WTC11 (cell line): ENCODE data around the gene NKG7. TPM values are rescaled to one million over a fixed set of nuclear protein-coding genes. Genes with fewer than 3 reads are reported as not detected.

Source experiments
- ATAC-seq: fragments of 200-7000 bp; cut with Tn5 transposase; 2 replicates; pipeline ENCODE4 v1.10.0; 2021; ENCODE audit warnings: mild to moderate bottlenecking, moderate library complexity
- CTCF ChIA-PET: fragments of 300-600 bp; sonication (Branson Sonifier 250); formaldehyde crosslinking; loops from one replicate; lab custom pipeline; 2021; ENCODE audit warnings: antibody characterized with exemption; lab: Charles Lee
- POLR2A ChIA-PET: fragments of 350-600 bp; sonication (Branson Sonifier 250); formaldehyde crosslinking; loops from one replicate; lab custom pipeline; 2021; ENCODE audit warnings: antibody characterized with exemption; lab: Charles Lee
- DNase-seq: peaks from one replicate; pipeline ENCODE4 v3.0.0; 2021; ENCODE audit warnings: low spot score
- H3K27ac Mint-ChIP-seq: 2 replicates; pipeline ENCODE4 v1.8.0; 2021; ENCODE audit warnings: mixed read lengths
- H3K27me3 Mint-ChIP-seq: 2 replicates; pipeline ENCODE4 v1.8.0; 2021; ENCODE audit warnings: low read depth, mild to moderate bottlenecking, moderate library complexity, mixed read lengths
- H3K36me3 Mint-ChIP-seq: 2 replicates; pipeline ENCODE4 v1.8.0; 2021; ENCODE audit warnings: mixed read lengths
- H3K4me1 Mint-ChIP-seq: 2 replicates; pipeline ENCODE4 v1.8.0; 2022; ENCODE audit warnings: mixed read lengths
- H3K4me3 Mint-ChIP-seq: 2 replicates; pipeline ENCODE4 v1.8.0; 2021; ENCODE audit warnings: mild to moderate bottlenecking, moderate library complexity, mixed read lengths
- H3K9me3 Mint-ChIP-seq: 2 replicates; pipeline ENCODE4 v1.8.0; 2021; ENCODE audit warnings: mixed read lengths
- CBFB ChIP-seq: sonication (generic); formaldehyde crosslinking; IDR thresholded peaks from 2 replicates; pipeline ENCODE4 v1.8.1; 2022; ENCODE audit warnings: mild to moderate bottlenecking, low read depth, missing genetic modification reagents
- E2F5 ChIP-seq: sonication (generic); formaldehyde crosslinking; IDR thresholded peaks from 2 replicates; pipeline ENCODE4 v1.8.1; 2022; ENCODE audit warnings: mild to moderate bottlenecking, moderate library complexity, missing genetic modification reagents
- ERG ChIP-seq: fragments of 250-450 bp; sonication (Bioruptor Pico); IDR thresholded peaks from 2 replicates; pipeline ENCODE4 v1.8.0; 2021; ENCODE audit warnings: mild to moderate bottlenecking
- FOXK1 ChIP-seq: sonication (generic); formaldehyde crosslinking; IDR thresholded peaks from 2 replicates; pipeline ENCODE4 v1.8.0; 2022; ENCODE audit warnings: mild to moderate bottlenecking, moderate library complexity, missing genetic modification reagents
- MLX ChIP-seq: sonication (generic); formaldehyde crosslinking; IDR thresholded peaks from 2 replicates; pipeline ENCODE4 v1.8.1; 2023; ENCODE audit warnings: mild to moderate bottlenecking, missing genetic modification reagents, moderate library complexity
- SOX15 ChIP-seq: fragments of 250-450 bp; sonication (Bioruptor Pico); IDR thresholded peaks from 2 replicates; pipeline ENCODE4 v1.9.0; 2021; ENCODE audit warnings: mild to moderate bottlenecking
- ZNF232 ChIP-seq: sonication (generic); formaldehyde crosslinking; IDR thresholded peaks from 2 replicates; pipeline ENCODE4 v1.8.0; 2022; ENCODE audit warnings: mild to moderate bottlenecking, missing genetic modification reagents
- total RNA-seq: library from RNA; stranded (reverse); gene quantifications from 3 replicates; pipeline ENCODE4 v1.2.3, GENCODE V29; 2021
- TF ChIP-seq, protein P1 (sequence below): sonication (generic); formaldehyde crosslinking; IDR thresholded peaks from 2 replicates; pipeline ENCODE4 v1.8.1; 2023; ENCODE audit warnings: mild to moderate bottlenecking, moderate library complexity, missing genetic modification reagents
- TF ChIP-seq, protein P2 (sequence below): sonication (generic); formaldehyde crosslinking; IDR thresholded peaks from 2 replicates; pipeline ENCODE4 v1.8.1; 2023; ENCODE audit warnings: mild to moderate bottlenecking, missing genetic modification reagents, borderline replicate concordance
- TF ChIP-seq, protein P3 (sequence below): sonication (generic); formaldehyde crosslinking; IDR thresholded peaks from 2 replicates; pipeline ENCODE4 v1.8.0; 2022; ENCODE audit warnings: missing genetic modification reagents

The NKG7 gene
- total RNA-seq, 1 experiment from 2014 or later = 0.63 TPM

- TF ChIP-seq, protein P1, sequence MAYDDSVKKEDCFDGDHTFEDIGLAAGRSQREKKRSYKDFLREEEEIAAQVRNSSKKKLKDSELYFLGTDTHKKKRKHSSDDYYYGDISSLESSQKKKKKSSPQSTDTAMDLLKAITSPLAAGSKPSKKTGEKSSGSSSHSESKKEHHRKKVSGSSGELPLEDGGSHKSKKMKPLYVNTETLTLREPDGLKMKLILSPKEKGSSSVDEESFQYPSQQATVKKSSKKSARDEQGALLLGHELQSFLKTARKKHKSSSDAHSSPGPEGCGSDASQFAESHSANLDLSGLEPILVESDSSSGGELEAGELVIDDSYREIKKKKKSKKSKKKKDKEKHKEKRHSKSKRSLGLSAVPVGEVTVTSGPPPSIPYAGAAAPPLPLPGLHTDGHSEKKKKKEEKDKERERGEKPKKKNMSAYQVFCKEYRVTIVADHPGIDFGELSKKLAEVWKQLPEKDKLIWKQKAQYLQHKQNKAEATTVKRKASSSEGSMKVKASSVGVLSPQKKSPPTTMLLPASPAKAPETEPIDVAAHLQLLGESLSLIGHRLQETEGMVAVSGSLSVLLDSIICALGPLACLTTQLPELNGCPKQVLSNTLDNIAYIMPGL (CRISPR knock-in tag) = no peak
- TF ChIP-seq, protein P2, sequence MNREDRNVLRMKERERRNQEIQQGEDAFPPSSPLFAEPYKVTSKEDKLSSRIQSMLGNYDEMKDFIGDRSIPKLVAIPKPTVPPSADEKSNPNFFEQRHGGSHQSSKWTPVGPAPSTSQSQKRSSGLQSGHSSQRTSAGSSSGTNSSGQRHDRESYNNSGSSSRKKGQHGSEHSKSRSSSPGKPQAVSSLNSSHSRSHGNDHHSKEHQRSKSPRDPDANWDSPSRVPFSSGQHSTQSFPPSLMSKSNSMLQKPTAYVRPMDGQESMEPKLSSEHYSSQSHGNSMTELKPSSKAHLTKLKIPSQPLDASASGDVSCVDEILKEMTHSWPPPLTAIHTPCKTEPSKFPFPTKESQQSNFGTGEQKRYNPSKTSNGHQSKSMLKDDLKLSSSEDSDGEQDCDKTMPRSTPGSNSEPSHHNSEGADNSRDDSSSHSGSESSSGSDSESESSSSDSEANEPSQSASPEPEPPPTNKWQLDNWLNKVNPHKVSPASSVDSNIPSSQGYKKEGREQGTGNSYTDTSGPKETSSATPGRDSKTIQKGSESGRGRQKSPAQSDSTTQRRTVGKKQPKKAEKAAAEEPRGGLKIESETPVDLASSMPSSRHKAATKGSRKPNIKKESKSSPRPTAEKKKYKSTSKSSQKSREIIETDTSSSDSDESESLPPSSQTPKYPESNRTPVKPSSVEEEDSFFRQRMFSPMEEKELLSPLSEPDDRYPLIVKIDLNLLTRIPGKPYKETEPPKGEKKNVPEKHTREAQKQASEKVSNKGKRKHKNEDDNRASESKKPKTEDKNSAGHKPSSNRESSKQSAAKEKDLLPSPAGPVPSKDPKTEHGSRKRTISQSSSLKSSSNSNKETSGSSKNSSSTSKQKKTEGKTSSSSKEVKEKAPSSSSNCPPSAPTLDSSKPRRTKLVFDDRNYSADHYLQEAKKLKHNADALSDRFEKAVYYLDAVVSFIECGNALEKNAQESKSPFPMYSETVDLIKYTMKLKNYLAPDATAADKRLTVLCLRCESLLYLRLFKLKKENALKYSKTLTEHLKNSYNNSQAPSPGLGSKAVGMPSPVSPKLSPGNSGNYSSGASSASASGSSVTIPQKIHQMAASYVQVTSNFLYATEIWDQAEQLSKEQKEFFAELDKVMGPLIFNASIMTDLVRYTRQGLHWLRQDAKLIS (CRISPR knock-in tag) = no peak
- TF ChIP-seq ERG (CRISPR knock-in tag) = no peak
- TF ChIP-seq ZNF232 (CRISPR knock-in tag) = no peak
- TF ChIP-seq FOXK1 = no peak
- no peak for TF ChIP-seq SOX15 (CRISPR knock-in tag)
- TF ChIP-seq CBFB (CRISPR knock-in tag) = no peak
- TF ChIP-seq MLX = no peak
- no peak for TF ChIP-seq E2F5 (CRISPR knock-in tag)
- TF ChIP-seq, protein P3, sequence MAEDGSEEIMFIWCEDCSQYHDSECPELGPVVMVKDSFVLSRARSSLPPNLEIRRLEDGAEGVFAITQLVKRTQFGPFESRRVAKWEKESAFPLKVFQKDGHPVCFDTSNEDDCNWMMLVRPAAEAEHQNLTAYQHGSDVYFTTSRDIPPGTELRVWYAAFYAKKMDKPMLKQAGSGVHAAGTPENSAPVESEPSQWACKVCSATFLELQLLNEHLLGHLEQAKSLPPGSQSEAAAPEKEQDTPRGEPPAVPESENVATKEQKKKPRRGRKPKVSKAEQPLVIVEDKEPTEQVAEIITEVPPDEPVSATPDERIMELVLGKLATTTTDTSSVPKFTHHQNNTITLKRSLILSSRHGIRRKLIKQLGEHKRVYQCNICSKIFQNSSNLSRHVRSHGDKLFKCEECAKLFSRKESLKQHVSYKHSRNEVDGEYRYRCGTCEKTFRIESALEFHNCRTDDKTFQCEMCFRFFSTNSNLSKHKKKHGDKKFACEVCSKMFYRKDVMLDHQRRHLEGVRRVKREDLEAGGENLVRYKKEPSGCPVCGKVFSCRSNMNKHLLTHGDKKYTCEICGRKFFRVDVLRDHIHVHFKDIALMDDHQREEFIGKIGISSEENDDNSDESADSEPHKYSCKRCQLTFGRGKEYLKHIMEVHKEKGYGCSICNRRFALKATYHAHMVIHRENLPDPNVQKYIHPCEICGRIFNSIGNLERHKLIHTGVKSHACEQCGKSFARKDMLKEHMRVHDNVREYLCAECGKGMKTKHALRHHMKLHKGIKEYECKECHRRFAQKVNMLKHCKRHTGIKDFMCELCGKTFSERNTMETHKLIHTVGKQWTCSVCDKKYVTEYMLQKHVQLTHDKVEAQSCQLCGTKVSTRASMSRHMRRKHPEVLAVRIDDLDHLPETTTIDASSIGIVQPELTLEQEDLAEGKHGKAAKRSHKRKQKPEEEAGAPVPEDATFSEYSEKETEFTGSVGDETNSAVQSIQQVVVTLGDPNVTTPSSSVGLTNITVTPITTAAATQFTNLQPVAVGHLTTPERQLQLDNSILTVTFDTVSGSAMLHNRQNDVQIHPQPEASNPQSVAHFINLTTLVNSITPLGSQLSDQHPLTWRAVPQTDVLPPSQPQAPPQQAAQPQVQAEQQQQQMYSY (CRISPR knock-in tag) = no peak
- H3K27me3 Mint-ChIP-seq = no peaks in the 10 kb centered on the region
- POLR2A ChIA-PET = no interaction called here
- H3K4me1 Mint-ChIP-seq = peaks cover 15% of the 10 kb centered on the region
- no peaks in the 10 kb centered on the region for H3K9me3 Mint-ChIP-seq
- H3K4me3 Mint-ChIP-seq = no peak overlapping the region
- H3K27ac Mint-ChIP-seq = no peak overlapping the region
- CTCF ChIA-PET = interaction anchor here (1.3 kb wide), 1 partner anchor 12 kb away, joined by 4 read pairs; no protein-coding TSS in a partner anchor
- DNase-seq (no peak), ATAC-seq (no peak)
- H3K36me3 Mint-ChIP-seq = peaks cover 5% of the 10 kb centered on the region; the same call in 1 of the 2 replicates
Observed at GRCh38 chr19:51351266-51351990, 21.0 kb downstream of the NKG7 start.
